Inferior parietal cortex (tissue), 1 donor: ENCODE data around the gene TMEM183A.
"Not testable (repeated sequence)": the region's sequence is repeated elsewhere in the genome, so short reads cannot be mapped to it uniquely, and the experiment has no call there.

Experiments
- DNase-seq: peaks from one replicate; pipeline ENCODE4 v3.0.0-alpha.2; 2016; ENCODE audit errors: extremely low spot score

TMEM183A gene, protein sequence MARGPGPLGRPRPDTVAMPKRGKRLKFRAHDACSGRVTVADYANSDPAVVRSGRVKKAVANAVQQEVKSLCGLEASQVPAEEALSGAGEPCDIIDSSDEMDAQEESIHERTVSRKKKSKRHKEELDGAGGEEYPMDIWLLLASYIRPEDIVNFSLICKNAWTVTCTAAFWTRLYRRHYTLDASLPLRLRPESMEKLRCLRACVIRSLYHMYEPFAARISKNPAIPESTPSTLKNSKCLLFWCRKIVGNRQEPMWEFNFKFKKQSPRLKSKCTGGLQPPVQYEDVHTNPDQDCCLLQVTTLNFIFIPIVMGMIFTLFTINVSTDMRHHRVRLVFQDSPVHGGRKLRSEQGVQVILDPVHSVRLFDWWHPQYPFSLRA

DNA sequence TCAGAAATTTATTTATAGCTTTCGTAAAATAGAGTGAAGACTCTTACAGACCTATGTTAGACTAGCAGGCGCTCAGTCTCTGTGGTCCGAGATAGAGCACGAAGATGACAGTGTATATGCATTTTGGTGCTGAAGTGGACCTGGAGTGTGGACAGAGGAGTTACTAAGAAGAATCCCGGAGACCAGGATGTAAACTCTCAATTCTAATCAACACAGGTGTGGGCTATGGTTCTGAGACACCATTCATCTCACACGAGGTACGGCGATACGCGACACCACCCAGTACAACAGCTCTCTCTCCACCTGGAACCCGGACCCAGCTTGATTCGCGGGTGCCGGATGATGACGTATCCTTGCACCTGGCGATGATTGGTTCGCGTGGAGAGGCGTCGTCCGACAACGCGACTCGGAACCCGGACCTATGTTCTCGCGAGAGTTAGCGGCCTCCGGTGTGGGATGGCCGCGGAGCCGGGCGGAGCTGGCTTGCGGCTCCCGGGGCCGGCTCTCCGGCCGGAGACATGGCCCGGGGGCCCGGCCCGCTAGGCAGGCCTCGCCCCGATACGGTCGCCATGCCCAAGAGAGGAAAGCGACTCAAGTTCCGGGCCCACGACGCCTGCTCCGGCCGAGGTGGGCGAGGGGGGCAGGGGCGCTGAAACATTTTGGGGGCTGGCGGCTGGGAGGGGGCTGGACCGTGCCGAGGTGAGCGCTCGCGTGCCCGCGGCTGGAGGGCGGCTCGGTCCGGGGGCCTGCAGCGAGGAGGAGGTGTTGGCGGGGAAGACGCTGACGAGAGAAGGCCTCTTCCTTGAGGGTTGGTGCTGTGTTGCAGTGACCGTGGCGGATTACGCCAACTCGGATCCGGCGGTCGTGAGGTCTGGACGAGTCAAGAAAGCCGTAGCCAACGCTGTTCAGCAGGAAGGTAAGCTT, at the start of gene TMEM183A:
Gene TMEM183A, plus strand, starts transcription at position 427 of the 924 bp plus-strand sequence. Its CDS starts 92 bp downstream, at position 519.
- DNase-seq = peak; percentile 98

DNA sequence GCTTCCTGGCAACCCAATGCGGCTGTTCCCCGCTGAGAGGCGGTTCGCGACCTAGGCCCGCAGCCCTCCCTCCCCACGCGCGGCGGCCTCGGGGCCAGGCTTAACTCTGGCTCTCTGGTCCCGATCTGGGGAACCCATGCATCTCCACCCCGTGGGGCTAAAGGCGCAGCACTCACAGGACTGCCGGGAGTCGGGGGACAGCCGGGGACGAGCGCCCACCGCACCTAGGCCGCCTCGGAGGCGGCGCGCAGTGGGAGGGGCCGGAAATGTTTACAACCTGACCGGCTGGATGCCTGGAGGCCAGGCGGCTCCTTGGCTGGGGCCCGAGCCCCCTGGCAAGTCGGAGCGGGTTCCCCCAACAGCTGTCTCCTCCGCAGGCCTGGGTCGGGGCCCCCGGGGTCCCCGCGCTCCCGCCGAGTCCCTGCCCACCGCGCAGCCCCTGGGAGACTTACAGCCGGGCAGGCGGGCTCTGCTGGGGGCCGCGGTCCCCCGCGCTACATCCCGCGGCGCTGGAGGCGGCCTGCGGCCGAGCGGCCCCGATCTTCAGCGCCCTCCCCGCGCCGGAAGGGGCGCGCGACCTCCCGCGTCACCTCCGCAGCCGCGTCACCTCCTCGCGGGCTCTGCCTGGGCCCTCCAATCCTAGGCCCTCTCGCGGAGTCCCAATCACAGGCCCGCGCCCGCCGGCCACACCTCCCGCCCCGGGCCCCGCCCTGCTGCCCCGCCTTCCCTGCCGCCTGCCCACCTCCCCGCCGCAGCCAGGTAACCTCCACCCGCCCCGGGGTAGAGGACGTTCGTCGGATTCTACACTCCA, 49.2 kb upstream of the TMEM183A start, which contains the start of gene ADIPOR1:
Gene ADIPOR1, minus strand, starts transcription at position 580 of the 811 bp plus-strand sequence. CDS start 7,242 bp downstream, outside the sequence.
- peak; percentile 88 for DNase-seq

DNA sequence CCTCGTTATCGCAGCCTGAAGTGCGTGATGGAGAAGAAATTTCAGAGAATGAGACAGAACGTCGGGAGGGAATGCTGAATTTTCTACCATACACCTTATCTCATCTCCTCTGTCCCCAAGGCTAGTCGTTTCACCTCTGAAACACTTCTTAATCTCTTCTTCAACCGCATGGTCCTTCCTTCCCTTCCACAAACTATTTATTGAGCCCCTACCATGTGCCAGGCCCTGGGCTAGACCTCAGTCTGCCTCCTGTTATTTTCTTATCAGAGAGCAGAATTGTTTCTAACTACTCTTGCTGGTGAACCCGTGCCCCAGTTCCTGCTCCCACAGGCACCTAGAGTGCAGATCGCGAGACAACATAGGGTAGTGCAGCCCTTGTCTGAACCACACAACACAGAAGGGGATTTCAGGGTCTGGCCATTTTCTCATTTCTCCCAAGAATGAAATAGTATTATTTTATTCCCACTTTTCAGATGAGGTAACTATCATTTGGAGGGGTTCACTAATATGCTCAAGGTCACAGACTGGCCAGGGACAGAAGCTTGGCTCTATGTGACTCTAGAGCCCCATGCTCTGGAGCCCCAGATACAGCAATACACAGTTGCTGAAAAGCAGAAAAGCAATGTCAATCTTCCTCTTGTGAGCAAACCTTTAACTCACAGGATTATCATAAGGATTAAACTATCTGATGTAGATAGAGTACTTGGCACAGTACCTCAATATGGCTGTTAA, 48.5 kb upstream of the TMEM183A start:
- no peak for DNase-seq

DNA sequence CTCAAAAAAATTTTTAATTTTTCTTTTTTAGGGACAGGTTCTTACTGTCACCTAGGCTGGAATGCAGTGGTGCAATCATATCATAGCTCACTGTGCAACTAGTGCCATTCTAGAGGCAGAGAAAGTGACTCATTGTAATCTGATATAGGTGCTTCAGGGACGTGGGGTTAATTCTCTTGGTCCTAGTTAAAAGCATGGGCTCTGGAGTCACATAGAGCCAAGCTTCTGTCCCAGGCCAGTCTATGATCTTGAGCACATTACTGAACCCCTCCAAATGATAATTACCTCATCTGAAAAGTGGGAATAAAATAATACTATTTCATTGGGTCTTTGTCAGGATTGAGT, 47.9 kb upstream of the TMEM183A start:
- DNase-seq = no peak

DNA sequence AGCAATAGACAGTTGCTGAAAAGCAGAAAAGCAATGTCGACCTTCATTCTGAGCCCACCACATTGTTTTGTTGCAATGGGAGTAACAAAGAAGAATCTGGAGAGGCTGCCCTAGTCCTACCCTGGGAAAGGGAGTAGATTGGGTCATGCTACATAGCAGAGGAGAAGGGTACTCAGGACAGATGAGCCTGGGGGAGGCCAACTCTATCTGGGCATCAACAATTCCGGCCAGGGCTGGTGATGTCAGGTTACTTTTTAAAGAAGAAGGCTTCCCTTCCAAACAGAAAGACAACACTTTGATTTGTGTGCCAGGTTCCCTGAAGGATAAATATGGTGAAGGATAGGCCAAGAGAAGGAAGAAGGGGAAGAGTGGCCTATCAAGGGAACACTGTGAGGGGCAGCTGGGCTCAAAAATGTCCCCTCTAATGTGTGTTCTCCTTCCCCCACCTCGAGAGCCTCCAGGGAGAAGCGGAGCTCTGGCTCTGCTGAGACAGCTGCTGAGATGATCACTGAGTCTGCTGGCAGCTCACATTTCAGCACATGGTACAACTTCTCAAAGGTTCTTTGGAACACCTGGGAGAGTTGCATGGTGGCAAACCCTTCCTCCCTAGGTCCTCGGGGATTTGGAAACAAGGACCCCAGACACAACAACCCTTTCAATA, 45.8 kb upstream of the TMEM183A start:
- DNase-seq = no peak

DNA sequence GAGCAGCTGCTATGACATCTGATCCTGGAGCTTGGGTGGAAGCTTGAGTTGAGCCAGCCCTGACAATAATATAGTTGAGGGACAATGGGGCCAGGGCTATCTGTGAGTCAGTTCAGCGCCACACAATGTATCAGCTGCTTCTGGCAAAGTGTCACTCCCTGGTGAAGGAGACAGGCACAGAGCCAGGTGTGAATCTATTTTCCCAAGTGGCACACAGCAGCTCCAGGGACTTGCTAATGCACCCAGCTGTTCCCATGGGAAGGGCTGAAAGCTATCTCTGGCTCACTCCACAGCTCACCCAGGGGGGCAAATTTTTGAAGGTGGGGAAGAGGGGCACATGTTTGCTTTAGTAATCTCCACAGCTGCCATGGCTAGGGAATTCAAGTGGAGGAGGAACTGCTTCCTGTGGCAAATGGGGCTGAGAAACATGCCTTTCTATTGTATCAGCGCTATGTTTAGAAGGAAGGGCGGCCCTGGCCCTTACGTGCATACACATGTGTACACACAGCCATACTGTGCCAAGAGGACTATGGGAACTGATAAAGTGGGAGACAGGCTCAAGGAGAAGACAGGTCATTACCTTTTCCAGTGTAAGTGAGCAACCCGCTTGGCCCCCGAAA, 42.3 kb upstream of the TMEM183A start:
- no peak for DNase-seq

DNA sequence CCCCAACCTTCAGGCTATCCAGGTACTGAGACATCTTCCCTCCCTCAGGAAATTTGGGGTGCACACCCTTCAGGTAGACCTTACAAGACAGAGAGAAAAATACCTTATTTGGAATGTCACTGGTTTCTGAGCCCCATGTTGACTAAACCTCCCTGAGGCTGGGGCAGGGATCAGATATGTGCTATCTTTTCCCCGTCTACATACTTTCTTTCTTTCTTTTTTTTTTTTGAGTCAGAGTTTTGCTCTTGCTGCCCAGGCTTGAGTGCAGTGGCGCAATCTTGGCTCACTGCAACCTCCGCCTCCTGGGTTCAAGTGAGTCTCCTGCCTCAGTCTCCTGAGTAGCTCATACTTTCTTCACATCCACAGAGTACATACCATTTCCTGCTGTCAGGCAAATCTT, 41.8 kb upstream of the TMEM183A start:
- DNase-seq = no peak

DNA sequence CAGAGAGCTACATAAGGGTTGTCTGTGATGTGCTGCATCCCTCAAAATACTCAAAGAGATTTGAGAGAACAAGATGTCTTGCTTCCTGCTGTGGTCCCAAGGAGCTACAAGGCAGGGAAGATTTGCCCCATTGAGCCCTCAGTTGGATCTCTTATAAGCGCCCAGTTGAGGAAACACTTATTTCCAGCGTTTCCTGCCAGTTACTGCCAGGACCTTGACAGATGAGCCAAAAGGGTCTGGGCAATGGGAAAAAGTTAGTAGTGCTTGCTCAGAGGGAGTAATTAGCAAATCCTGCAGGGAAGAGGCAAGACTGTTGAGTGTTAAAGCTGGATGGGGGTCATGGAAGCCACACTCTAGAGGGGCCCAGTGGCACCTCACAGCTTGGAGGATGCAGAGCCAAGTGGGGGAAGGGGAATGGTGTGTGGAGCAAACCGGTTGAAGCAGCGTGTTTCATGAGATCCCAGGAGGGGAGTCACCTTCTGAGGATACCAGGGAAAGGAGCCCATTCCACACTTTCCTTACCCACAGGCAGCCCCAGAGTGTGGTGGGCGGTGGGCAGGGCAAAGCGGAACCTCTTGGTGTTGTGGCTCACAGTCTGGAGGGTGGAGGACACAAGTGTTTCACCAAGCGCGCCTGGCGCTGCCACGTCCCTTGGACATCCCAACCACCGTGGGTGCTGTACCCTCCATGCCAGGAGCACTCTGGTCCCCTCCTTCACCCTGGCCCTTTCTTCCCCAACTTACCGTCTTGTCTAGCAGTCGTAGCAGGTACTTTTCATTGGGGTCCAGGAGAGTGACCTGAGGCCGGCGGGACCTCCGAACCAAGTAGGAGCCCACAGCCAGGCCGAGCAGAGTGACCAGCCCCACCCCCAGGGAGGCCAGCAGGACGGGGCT, 40.9 kb upstream of the TMEM183A start:
- DNase-seq = no peak

DNA sequence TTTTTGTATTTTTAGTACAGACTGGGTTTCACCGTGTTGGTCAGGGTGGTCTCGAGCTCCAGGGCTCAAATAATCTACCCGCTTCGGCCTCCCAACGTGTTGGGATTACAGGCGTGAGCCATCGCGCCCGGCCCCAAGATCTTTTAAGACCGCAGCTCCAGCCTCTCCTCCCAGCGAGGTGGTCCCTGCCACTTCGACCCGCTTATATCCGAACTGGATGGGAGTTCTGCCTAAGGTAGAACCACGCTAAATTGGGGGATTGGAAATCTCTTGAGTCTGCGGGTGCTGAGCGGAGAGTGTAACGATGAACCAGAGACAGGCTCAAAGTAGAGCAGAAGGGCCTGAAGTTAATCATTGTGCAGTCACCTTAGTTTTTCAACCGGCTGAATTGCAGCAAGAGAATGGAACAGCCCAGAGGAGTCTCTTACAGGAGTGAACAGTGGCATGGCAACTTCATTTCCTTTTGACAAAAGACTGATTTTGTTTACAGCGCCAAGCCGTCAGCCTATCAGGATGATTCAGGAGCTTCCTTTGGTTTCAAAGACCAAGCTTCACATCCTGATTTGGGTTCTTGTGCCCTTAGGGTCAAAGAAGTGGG, 39.4 kb upstream of the TMEM183A start:
- DNase-seq = peak; percentile 51

DNA sequence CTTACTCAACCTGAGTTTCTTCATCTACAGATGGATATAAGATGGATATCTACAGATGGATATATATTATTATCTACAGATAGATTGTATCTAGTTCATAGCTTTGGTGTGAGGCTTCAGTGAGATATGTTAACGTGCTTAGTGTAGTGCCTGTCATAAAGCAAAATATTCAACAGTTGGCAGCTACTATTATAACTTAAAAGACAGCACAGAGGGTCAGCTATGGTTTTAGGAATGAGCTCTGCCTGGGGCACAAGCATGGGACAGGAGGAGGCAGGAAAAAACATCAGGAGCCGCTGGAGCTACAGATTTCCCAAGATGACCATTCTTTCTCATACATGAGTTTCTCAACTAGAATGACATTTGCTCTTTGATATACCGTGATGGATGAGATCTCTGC, 38.8 kb upstream of the TMEM183A start:
- no peak for DNase-seq

DNA sequence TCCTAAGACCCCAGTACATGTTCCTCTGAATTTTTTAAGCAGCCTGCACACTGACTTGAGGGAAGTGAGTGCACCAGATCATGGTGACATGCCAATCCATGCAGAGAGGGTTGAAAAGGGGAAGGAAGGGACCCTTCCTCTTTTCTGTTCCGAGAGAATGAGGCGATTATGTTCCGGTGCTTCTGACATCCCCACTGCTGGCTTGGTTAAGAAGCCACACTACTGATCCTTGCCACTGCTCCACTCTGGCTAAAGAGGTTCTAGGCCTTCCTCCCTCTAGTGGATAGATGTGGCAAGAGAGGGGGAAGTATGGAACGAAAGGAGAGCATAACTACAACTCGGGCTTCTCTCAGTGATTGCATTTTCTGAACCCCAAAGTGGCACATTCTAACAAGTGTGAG, 38.3 kb upstream of the TMEM183A start:
- DNase-seq = peak; percentile 72

DNA sequence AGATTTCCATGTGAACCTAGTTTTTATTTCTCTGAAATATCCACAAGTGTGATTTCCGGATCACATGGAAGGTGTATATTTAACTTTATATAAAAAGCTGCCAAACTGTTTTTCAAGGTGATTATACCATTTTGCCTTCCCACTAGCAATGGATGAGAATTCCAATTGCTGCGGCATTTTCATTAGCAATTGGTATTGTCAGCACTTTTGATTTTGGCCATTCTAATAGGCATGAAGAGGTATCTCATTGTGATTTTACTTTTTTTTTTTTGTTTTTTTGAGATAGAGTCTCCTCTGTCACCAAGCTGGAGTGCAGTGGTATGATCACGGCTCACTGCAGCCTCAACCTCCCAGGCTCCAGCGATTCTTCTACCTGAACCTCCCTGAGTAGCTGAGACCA, 35.1 kb upstream of the TMEM183A start:
- no peak for DNase-seq

DNA sequence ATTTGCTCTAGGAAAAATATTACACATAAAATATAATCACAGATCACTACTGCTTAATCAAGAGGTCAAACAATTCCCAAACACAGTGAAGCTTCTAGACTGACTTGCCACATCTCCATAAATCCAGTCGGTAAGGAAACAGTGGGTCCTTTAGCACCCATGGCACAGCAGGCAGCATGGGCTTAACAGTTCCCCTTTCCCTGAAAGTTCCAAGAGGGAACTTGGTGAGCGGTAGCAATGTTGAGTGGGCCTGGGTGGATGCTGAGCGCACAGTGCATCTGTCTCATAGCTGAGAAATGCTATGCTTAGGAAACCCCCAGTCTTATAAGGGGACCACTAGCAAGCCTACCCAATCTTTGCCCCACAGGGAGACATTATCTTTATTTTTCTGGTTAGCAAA, 32.3 kb upstream of the TMEM183A start:
- DNase-seq = no peak

DNA sequence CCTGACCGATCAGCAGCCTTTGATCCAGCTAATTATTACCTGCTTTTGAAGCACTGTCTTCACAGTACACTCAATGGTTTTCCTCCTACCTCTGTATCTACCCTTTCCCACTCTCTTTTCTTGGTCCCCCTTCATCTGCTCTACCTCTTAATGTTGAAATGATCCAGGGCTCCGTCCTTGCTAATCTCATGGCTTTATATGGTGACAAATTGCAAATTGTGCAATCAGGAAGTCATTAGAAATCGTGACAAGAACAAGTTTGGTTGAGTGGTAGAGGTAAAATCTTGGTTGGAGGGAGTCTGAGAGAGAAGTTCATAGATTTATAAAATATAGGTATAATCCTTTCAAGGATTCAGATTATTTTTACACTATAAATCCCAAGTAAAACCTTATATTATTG, 30.5 kb upstream of the TMEM183A start:
- DNase-seq = no peak

DNA sequence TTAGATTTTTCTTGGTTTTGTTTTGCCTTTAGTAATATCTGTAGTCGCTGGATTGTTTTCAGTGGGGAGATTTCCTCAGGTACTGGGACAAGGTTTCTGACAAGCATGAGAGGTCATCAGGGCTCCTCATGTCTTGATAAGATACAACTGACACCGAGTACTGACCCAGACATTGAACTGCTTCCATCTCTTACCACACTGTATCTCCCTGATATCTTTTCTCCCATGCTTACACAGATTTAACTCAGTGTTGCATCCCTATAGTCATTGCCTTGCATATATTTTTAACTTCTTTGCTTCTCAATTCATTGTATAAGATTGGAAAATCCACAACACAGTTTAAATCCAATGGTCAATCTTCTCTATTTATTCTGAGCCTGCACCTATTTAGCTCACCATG, 27.7 kb upstream of the TMEM183A start:
- no peak for DNase-seq

DNA sequence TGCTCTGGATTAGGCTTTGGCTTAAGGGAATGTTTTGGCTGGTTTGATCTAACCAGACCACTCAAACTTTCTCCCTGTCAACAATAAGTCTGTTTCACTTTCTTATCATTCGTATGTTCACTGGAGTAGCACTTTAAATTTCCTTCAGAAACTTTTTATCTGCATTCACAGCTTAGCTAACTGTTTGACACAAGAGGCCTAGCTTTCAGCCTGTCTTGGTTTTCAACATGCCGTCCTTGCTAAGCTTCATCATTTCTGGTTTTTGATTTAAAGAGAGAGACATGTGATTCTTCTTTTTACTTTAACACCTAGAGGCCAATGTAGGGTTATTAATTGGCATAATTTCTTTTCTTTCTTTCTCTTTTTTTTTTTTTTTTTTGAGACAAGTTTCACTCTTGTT, 25.2 kb upstream of the TMEM183A start:
- DNase-seq = no peak

DNA sequence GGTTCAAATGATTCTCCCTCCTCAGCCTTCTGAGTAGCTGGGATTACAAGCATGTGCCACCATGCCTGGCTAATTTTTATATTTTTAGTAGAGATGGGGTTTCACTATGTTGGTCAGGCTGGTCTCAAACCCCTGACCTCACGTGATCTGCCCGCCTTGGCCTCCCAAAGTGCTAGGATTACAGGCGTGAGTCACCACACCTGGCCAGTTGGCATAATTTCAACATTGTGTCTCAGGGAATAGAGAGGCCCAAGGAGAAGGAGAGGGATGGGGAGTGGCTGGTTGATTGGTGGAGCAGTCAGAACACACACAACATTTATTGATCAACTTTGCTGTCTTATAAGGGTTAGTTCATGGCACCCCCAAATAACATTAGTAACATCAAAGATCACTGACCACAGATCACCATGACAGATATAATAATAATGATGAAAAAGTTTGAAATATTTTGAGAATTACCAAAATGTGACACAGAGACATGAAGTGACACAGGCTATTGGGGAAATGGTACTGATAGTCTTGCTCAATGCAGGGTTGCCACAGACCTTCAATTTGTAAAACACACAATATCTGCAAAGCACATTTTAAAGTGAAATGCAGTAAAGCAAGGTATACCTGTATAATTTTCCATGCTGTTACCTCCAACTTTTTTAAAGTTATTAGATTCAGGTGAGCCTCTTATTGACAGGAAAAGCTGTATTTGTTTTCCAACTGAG, 24.3 kb upstream of the TMEM183A start:
- DNase-seq = no peak

DNA sequence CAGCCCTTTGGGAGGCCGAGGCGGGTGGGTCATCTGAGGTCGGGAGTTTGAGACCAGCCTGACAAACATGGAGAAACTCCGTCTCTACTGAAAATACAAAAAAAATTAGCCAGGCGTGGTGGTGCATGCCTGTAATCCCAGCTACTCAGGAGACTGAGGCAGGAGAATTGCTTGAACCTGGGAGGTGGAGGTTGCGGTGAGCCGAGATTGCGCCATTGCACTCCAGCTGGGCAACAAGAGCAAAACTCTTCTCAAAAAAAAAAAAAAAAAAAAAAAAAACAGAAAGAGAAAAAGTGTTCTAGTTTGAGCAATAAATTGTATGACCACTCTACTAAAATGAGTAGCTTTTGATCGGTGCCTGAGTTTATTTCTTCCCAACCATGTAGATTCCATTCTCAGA, 21.1 kb upstream of the TMEM183A start:
- not testable (repeated sequence) for DNase-seq
